HUDEP-2 (cell line): ENCODE results near the gene TIGD4.

Source experiments
- DNase-seq, 76 experiments: peaks; one replicate each; lab custom pipeline; 2025; ENCODE audit not compliant: unreplicated experiment in 76 of 76; lab: John Stamatoyannopoulos, UW

The TIGD4 gene

DNA sequence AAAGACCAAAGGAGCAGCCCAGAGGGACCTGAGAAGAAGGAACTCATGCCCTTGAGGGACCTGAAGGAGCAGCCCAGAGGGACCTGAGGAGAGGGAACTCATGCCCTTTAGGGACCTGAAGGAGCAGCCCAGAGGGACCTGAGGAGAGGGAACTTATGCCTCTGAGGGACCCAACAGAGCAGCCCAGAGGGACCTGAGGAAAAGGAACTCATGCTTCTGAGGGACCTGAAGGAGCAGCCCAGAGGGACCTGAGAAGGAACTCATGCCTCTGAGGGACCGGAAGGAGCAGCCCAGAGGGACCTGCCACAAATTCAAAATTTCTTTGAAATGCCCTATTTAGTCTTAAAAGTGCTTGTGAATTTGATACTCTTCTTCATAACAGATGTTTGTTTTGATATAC lies 51.2 kb downstream of the TIGD4 start:
- no peak for DNase-seq

DNA sequence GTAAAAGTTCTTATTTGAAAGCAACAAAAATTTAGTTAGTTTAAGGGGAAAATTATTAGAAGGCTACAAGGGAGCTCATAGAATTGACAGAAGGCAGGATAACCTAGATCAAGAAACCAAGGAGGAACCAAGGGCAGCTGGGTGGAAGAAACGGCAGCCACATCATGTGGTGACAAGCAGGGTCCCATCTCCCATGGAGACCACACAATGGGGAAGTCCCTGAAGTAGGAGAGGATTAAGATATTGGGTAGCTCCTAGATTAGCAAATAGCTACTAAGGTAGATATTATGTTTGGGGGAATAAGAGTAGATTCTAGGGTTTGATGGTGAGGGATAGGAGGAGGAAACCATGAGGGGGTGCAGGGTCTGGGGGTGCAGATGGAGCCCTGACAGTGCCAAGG lies 51.7 kb downstream of the TIGD4 start:
- no peak for DNase-seq

DNA sequence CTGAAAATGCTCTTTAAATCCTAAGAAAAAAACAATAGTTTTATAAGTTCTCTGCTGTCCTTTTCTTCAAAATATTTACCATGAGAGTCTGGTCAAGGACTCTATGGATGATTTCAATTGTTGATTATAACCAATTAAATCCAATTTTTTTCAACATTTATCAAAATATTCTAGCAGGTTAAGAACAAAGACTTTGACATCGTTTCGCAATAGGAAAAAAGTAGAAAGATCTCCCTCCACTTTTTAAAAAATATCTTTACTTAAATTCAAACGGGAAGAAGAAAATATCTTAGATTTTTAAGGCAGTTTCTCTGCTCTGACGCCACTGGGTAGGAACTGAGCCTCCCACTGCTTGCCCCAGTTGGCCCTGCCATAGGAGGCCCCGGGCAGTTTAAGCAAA lies 55.0 kb downstream of the TIGD4 start:
- no peak for DNase-seq

DNA sequence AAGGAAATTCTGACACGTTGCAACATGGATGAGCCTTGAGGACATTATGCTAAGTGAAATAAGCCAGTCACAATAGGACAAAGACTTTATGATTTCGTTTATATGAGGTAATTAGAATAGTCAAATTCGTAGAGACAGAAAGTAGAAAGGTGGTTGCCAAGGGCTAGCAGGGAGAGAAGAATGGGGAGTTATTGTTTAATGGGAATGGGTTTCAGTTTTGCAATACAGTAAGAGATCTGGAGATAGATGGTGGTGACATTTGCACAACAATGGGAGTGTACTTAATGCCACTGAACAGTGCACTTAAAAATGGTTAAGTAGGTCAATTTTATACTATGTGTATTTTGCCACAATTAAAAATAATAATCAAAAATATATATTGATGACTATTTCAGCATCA lies 56.3 kb downstream of the TIGD4 start:
- no peak for DNase-seq

DNA sequence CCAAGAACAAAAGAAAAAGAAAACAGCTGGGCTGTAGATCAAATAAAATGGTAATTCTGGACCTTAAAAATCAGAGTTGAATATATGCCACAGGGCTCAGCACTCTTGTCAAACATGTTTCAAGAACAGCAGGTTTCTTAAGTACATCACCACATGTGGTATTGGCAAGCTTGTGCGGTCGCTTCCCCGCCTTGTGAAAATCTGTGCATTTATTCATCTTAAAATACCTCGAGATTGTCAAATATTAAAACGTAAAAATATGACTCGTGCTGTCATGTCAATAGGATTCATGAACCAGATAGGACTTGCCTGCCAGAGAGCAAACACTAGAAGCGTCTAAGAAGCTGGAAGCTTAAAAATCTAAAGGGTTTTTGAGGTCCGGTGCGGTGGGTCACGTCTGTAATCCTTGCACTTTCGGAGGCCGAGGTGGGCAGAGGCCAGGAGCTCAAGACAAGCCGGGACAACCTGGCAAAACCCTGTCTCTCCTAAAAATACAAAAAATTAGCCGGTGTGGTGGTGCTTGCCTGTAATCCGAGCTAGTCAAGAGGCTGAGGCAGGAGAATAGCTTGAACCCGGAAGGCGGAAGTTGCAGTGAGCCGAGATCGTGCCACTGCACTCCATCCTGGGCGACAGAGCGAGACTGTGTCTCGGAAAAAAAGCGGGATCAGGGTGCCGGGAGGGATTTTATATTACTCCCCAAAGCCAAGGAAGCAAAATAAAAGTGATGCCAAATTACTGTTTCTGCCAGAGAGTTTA lies 59.6 kb downstream of the TIGD4 start:
- no peak for DNase-seq
